GM06990 (cell line): ENCODE data around the gene GPR150.
A peak's percentile ranks its signal among the peaks of the same experiment; 100 is the strongest.
"Not testable (repeated sequence)": the region's sequence is repeated elsewhere in the genome, so short reads cannot be mapped to it uniquely, and the experiment has no call there.

Source experiments
- DNase-seq: peaks from one replicate; pipeline ENCODE4 v3.0.0-alpha.2; 2011; ENCODE audit not compliant: insufficient read length; ENCODE audit errors: extremely low read depth
- H3K27me3 ChIP-seq: replicated peaks from 2 replicates; pipeline ENCODE4 v1.6.0; 2011; ENCODE audit warnings: low read length; ENCODE audit not compliant: control insufficient read depth, insufficient read depth
- H3K36me3 ChIP-seq: 2 replicates; pipeline ENCODE4 v1.5.1; 2011; ENCODE audit warnings: low read length; ENCODE audit not compliant: control insufficient read depth, insufficient read depth
- H3K4me3 ChIP-seq: replicated peaks from 2 replicates; pipeline ENCODE4 v1.5.1; 2011; ENCODE audit warnings: low read depth, mild to moderate bottlenecking, control low read depth, low read length
- TF ChIP-seq, protein P1 (sequence below): IDR thresholded peaks from 2 replicates; pipeline ENCODE4 v1.5.1; 2011; ENCODE audit warnings: low read length, control low read depth, mild to moderate bottlenecking, inconsistent platforms; ENCODE audit not compliant: insufficient read depth, poor library complexity, severe bottlenecking

Gene GPR150

DNA sequence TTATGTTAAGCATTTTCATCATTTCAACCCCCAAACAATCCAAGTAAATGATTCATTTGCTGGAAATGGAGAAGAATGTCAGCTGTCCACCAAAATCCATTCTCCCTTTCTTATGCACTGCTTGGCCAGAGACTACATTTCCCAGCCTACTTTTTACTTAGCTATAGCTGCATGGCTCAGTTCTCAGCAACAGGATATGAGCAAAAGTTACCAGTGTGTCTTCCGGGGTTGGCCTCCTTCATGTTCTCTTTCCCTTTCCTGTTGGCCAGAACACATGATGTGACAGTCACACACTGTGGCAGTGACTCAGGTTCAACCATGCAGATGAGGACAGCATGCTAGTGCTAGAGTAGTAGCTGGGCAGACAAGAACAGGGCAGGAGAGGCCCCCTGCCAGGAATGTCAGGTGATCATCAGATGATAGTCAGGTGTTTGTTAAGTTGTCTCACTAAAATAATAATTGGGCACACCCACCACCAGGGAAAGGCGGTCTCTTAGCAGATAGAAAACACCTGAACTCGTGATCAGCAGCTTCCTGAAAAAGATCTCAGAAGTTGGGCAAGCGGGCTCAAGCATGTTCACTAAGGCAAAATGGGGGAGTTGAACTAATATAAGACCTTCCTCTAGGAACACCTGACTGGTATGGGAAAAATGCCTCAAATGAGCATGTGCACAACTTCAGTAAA, 12.2 kb downstream of the GPR150 start:
- TF ChIP-seq, protein P1, sequence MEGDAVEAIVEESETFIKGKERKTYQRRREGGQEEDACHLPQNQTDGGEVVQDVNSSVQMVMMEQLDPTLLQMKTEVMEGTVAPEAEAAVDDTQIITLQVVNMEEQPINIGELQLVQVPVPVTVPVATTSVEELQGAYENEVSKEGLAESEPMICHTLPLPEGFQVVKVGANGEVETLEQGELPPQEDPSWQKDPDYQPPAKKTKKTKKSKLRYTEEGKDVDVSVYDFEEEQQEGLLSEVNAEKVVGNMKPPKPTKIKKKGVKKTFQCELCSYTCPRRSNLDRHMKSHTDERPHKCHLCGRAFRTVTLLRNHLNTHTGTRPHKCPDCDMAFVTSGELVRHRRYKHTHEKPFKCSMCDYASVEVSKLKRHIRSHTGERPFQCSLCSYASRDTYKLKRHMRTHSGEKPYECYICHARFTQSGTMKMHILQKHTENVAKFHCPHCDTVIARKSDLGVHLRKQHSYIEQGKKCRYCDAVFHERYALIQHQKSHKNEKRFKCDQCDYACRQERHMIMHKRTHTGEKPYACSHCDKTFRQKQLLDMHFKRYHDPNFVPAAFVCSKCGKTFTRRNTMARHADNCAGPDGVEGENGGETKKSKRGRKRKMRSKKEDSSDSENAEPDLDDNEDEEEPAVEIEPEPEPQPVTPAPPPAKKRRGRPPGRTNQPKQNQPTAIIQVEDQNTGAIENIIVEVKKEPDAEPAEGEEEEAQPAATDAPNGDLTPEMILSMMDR: no peak
- Histone ChIP-seq H3K36me3 (no peaks in the 10 kb centered on the region), H3K27me3 (no peaks in the 10 kb centered on the region), H3K4me3 (no peak overlapping the region)
- DNase-seq: peak; percentile 48

DNA sequence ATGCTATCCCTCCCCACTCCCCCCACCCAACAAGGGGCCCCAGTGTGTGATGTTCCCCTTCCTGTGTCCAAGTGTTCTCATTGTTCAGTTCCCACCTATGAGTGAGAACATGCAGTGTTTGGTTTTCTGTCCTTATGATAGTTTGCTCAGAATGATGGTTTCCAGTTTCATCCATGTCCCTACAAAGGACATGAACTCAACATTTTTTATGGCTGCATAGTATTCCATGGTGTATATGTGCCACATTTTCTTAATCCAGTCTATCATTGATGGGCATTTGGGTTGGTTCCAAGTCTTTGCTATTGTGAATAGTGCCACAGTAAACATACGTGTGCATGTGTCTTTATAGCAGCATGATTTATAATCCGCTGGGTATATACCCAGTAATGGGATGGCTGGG, 13.1 kb downstream of the GPR150 start:
- not testable (repeated sequence) for H3K4me3 ChIP-seq, H3K27me3 ChIP-seq, H3K36me3 ChIP-seq, DNase-seq

DNA sequence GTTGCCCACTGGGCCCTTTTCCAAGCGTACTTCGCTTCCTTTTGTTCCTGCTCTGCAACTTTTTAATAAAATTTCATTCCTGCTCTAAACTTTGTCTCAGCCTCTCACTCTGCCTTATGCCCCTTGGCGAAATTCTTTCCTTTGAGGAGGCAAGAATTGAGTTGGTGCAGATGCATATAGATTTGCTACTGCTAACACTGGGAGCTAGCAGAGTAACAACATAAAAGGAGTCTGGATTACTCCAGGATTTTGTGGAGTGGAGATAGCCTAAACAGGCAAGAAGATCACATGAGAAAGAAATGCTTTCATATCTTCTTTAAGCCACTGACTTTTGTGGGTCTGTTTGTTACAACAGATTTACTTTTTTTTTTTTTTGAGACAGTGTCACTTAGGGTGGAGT, 13.8 kb downstream of the GPR150 start:
- TF ChIP-seq, protein P1: no peak

DNA sequence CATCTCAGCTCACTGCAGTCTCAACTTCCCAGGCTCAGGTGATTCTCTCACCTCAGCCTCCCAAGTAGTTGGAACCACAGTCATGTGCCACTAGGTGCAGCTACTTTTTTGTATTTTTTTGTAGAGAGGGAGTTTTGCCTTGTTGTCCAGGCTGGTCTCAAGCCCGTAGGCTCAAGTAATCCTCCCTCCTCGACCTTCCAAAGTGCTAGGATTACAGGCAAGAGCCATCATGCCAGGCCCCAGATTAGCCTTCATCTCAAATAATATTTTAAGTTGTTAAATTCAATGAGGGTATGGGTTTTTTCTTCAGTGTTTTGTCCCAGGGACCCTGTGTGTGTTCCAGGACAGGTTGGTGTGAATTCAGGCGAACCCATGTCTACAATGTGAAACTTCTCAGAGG, 14.2 kb downstream of the GPR150 start:
- no peaks in the 10 kb centered on the region for H3K36me3 ChIP-seq
- H3K4me3 ChIP-seq: no peak overlapping the region

More for the DNA sequence above, 13.8 kb downstream of the GPR150 start:
- Histone ChIP-seq H3K27me3 (no peaks in the 10 kb centered on the region), H3K36me3 (no peaks in the 10 kb centered on the region), H3K4me3 (no peak overlapping the region)
- no peak for DNase-seq

DNA sequence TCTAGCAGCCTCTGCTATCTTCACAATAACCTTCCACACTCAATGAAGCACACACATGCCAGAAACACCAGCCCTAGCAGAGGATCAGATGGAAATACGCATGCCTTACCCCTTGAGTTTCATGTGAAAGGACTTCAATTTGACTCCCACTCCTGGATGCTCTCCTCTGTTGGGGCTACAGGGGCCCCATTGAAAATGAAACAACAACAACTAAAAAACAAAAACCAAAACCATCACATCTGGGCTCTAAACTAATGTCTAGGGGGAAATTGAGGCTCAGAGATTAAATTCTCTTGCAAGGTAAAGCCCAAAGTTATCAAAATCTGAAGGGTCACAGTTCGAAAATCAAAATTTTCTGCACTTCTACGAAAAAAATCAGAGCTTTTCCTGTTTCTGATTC, 18.7 kb downstream of the GPR150 start:
- H3K4me3 ChIP-seq: no peak overlapping the region
- no peaks in the 10 kb centered on the region for H3K27me3 ChIP-seq
- no peak for DNase-seq
- H3K36me3 ChIP-seq: no peaks in the 10 kb centered on the region
- TF ChIP-seq, protein P1: no peak

More for the DNA sequence above, 14.2 kb downstream of the GPR150 start:
- TF ChIP-seq, protein P1: no peak
- no peaks in the 10 kb centered on the region for H3K27me3 ChIP-seq
- no peak for DNase-seq

DNA sequence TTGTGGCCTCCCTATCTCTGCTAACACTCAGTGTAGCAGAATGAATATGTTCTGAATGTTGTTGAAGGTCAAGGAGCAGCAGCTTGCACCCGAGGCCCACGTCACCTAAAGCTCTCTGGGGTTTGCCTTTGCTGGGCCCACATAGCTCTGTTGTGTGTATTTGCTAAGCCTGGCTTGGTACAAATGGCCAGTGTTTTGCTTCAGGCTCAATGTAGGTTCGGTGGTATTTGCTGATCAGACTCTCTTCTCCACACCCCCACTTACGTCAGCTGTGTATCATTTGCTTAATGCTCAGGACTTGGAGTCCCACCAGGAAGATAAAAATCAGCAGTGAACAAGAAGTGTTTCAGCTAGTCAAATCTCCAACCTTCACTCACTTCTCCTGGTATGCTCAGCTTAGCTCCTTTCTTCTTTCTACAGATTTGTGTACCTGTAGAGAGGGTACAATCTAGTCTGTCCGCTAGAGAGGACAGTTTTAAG, 21.9 kb downstream of the GPR150 start:
- Histone ChIP-seq H3K36me3 (no peaks in the 10 kb centered on the region), H3K4me3 (no peak overlapping the region), H3K27me3 (no peaks in the 10 kb centered on the region)
- TF ChIP-seq, protein P1: no peak
- no peak for DNase-seq
